HEK293 (cell line): ENCODE measurements around the gene EVI5L.
A peak's percentile ranks its signal among the peaks of the same experiment; 100 is the strongest.

Source experiments
- KLF16 ChIP-seq: fragments of 450-650 bp; formaldehyde crosslinking; IDR thresholded peaks from 2 replicates; pipeline ENCODE4 v1.5.1; 2017; ENCODE audit warnings: missing biosample characterization, missing genetic modification characterization
- KLF17 ChIP-seq: fragments of 450-650 bp; formaldehyde crosslinking; IDR thresholded peaks from 2 replicates; pipeline ENCODE4 v1.5.1; 2016; ENCODE audit warnings: missing biosample characterization, missing genetic modification characterization
- MZF1 ChIP-seq: fragments of 450-650 bp; formaldehyde crosslinking; IDR thresholded peaks from 2 replicates; pipeline ENCODE4 v1.5.1; 2017; ENCODE audit warnings: missing biosample characterization, missing genetic modification characterization, borderline replicate concordance
- PRDM4 ChIP-seq: fragments of 450-650 bp; formaldehyde crosslinking; IDR thresholded peaks from 2 replicates; pipeline ENCODE4 v1.5.1; 2017; ENCODE audit warnings: missing biosample characterization, missing genetic modification characterization
- REST ChIP-seq: fragments of 450-650 bp; formaldehyde crosslinking; IDR thresholded peaks from 2 replicates; pipeline ENCODE4 v1.5.1; 2016; ENCODE audit warnings: missing biosample characterization, missing genetic modification characterization
- SCRT1 ChIP-seq: fragments of 450-650 bp; formaldehyde crosslinking; IDR thresholded peaks from 2 replicates; pipeline ENCODE4 v1.5.1; 2016; ENCODE audit warnings: missing biosample characterization, missing genetic modification characterization, borderline replicate concordance
- ZBTB1 ChIP-seq: fragments of 450-650 bp; formaldehyde crosslinking; IDR thresholded peaks from 2 replicates; pipeline ENCODE4 v1.5.1; 2016; ENCODE audit warnings: missing biosample characterization, missing genetic modification characterization
- ZNF112 ChIP-seq: fragments of 450-650 bp; formaldehyde crosslinking; IDR thresholded peaks from 2 replicates; pipeline ENCODE4 v1.5.0; 2017; ENCODE audit warnings: missing biosample characterization, missing genetic modification characterization
- ZNF157 ChIP-seq: fragments of 450-650 bp; formaldehyde crosslinking; IDR thresholded peaks from 2 replicates; pipeline ENCODE4 v1.5.1; 2016; ENCODE audit warnings: missing biosample characterization, missing genetic modification characterization
- ZNF174 ChIP-seq: fragments of 450-650 bp; formaldehyde crosslinking; IDR thresholded peaks from 2 replicates; pipeline ENCODE4 v1.5.0; 2017; ENCODE audit warnings: missing biosample characterization, mild to moderate bottlenecking, missing genetic modification characterization
- ZNF175 ChIP-seq: fragments of 450-650 bp; formaldehyde crosslinking; IDR thresholded peaks from 2 replicates; pipeline ENCODE4 v1.5.1; 2016; ENCODE audit warnings: missing biosample characterization, missing genetic modification characterization
- ZNF239 ChIP-seq: fragments of 450-650 bp; formaldehyde crosslinking; IDR thresholded peaks from 2 replicates; pipeline ENCODE4 v1.5.1; 2016; ENCODE audit warnings: missing biosample characterization, missing genetic modification characterization
- ZNF501 ChIP-seq: fragments of 450-650 bp; formaldehyde crosslinking; IDR thresholded peaks from 2 replicates; pipeline ENCODE4 v1.5.1; 2016; ENCODE audit warnings: missing biosample characterization, missing genetic modification characterization
- ZNF544 ChIP-seq: fragments of 450-650 bp; formaldehyde crosslinking; IDR thresholded peaks from 2 replicates; pipeline ENCODE4 v1.5.0; 2017; ENCODE audit warnings: missing biosample characterization, missing genetic modification characterization
- ZNF558 ChIP-seq: fragments of 450-650 bp; formaldehyde crosslinking; IDR thresholded peaks from 2 replicates; pipeline ENCODE4 v1.5.1; 2016; ENCODE audit warnings: missing biosample characterization, missing genetic modification characterization
- ZNF621 ChIP-seq: fragments of 450-650 bp; formaldehyde crosslinking; IDR thresholded peaks from 2 replicates; pipeline ENCODE4 v1.5.1; 2017; ENCODE audit warnings: missing biosample characterization, missing genetic modification characterization
- ZNF629 ChIP-seq: fragments of 450-650 bp; formaldehyde crosslinking; IDR thresholded peaks from 2 replicates; pipeline ENCODE4 v1.5.1; 2017; ENCODE audit warnings: missing biosample characterization, missing genetic modification characterization
- ZNF707 ChIP-seq: fragments of 450-650 bp; formaldehyde crosslinking; IDR thresholded peaks from 2 replicates; pipeline ENCODE4 v1.5.1; 2016; ENCODE audit warnings: missing biosample characterization, missing genetic modification characterization
- ZNF76 ChIP-seq: fragments of 450-650 bp; formaldehyde crosslinking; IDR thresholded peaks from 2 replicates; pipeline ENCODE4; 2016; ENCODE audit warnings: low read depth, missing biosample characterization, missing genetic modification characterization, borderline replicate concordance
- ZNF791 ChIP-seq: fragments of 450-650 bp; formaldehyde crosslinking; IDR thresholded peaks from 2 replicates; pipeline ENCODE4 v1.5.1; 2016; ENCODE audit warnings: missing biosample characterization, missing genetic modification characterization
- ZXDB ChIP-seq: fragments of 450-650 bp; formaldehyde crosslinking; IDR thresholded peaks from 2 replicates; pipeline ENCODE4 v1.5.1; 2016; ENCODE audit warnings: missing biosample characterization, missing genetic modification characterization
- TF ChIP-seq, protein P1 (sequence below): fragments of 450-650 bp; formaldehyde crosslinking; IDR thresholded peaks from 2 replicates; pipeline ENCODE4 v1.5.1; 2016; ENCODE audit warnings: missing biosample characterization, missing genetic modification characterization, borderline replicate concordance
- TF ChIP-seq, protein P2 (sequence below): fragments of 450-650 bp; formaldehyde crosslinking; IDR thresholded peaks from 2 replicates; pipeline ENCODE4 v1.5.1; 2016; ENCODE audit warnings: missing biosample characterization, missing genetic modification characterization
- TF ChIP-seq, protein P3 (sequence below): fragments of 450-650 bp; formaldehyde crosslinking; optimal IDR thresholded peaks from 2 replicates; pipeline ENCODE3; 2016; ENCODE audit warnings: missing biosample characterization, mild to moderate bottlenecking, missing genetic modification characterization

Gene EVI5L

GRCh38 chr19:7868671-7869452 lies 38.8 kb downstream of the EVI5L start (continued):
- TF ChIP-seq PRDM4 (tag by site-specific recombination) (no peak), ZNF544 (no peak), KLF17 (no peak), KLF16 (tag by site-specific recombination) (peak; percentile 48), ZNF175 (tag by site-specific recombination) (no peak), ZNF174 (tag by site-specific recombination) (no peak), ZNF621 (tag by site-specific recombination) (no peak), ZNF501 (no peak), ZNF157 (tag by site-specific recombination) (no peak), ZNF629 (tag by site-specific recombination) (peak; percentile 81), ZNF707 (no peak), ZNF112 (no peak), ZNF239 (tag by site-specific recombination) (no peak), ZXDB (tag by site-specific recombination) (peak; percentile 15; the same call in 1 of the 2 replicates), REST (tag by site-specific recombination) (no peak), ZNF558 (no peak), SCRT1 (tag by site-specific recombination) (no peak), MZF1 (tag by site-specific recombination) (no peak), ZBTB1 (tag by site-specific recombination) (no peak), ZNF76 (tag by site-specific recombination) (no peak), ZNF791 (tag by site-specific recombination) (no peak)
- TF ChIP-seq, protein P1, sequence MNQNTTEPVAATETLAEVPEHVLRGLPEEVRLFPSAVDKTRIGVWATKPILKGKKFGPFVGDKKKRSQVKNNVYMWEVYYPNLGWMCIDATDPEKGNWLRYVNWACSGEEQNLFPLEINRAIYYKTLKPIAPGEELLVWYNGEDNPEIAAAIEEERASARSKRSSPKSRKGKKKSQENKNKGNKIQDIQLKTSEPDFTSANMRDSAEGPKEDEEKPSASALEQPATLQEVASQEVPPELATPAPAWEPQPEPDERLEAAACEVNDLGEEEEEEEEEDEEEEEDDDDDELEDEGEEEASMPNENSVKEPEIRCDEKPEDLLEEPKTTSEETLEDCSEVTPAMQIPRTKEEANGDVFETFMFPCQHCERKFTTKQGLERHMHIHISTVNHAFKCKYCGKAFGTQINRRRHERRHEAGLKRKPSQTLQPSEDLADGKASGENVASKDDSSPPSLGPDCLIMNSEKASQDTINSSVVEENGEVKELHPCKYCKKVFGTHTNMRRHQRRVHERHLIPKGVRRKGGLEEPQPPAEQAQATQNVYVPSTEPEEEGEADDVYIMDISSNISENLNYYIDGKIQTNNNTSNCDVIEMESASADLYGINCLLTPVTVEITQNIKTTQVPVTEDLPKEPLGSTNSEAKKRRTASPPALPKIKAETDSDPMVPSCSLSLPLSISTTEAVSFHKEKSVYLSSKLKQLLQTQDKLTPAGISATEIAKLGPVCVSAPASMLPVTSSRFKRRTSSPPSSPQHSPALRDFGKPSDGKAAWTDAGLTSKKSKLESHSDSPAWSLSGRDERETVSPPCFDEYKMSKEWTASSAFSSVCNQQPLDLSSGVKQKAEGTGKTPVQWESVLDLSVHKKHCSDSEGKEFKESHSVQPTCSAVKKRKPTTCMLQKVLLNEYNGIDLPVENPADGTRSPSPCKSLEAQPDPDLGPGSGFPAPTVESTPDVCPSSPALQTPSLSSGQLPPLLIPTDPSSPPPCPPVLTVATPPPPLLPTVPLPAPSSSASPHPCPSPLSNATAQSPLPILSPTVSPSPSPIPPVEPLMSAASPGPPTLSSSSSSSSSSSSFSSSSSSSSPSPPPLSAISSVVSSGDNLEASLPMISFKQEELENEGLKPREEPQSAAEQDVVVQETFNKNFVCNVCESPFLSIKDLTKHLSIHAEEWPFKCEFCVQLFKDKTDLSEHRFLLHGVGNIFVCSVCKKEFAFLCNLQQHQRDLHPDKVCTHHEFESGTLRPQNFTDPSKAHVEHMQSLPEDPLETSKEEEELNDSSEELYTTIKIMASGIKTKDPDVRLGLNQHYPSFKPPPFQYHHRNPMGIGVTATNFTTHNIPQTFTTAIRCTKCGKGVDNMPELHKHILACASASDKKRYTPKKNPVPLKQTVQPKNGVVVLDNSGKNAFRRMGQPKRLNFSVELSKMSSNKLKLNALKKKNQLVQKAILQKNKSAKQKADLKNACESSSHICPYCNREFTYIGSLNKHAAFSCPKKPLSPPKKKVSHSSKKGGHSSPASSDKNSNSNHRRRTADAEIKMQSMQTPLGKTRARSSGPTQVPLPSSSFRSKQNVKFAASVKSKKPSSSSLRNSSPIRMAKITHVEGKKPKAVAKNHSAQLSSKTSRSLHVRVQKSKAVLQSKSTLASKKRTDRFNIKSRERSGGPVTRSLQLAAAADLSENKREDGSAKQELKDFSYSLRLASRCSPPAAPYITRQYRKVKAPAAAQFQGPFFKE = no peak
- TF ChIP-seq, protein P2, sequence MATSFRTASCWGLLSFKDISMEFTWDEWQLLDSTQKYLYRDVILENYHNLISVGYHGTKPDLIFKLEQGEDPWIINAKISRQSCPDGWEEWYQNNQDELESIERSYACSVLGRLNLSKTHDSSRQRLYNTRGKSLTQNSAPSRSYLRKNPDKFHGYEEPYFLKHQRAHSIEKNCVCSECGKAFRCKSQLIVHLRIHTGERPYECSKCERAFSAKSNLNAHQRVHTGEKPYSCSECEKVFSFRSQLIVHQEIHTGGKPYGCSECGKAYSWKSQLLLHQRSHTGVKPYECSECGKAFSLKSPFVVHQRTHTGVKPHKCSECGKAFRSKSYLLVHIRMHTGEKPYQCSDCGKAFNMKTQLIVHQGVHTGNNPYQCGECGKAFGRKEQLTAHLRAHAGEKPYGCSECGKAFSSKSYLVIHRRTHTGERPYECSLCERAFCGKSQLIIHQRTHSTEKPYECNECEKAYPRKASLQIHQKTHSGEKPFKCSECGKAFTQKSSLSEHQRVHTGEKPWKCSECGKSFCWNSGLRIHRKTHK = no peak
- TF ChIP-seq, protein P3, sequence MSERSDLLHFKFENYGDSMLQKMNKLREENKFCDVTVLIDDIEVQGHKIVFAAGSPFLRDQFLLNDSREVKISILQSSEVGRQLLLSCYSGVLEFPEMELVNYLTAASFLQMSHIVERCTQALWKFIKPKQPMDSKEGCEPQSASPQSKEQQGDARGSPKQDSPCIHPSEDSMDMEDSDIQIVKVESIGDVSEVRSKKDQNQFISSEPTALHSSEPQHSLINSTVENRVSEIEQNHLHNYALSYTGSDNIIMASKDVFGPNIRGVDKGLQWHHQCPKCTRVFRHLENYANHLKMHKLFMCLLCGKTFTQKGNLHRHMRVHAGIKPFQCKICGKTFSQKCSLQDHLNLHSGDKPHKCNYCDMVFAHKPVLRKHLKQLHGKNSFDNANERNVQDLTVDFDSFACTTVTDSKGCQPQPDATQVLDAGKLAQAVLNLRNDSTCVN (tag by site-specific recombination) = peak; percentile 42
